Thyroid gland (tissue), 4 donors: ENCODE data around the gene LPP.

Experiments
- POLR2A ChIP-seq, 2 donors: fragments of 450-650 bp; IDR thresholded peaks; one replicate each; pipeline ENCODE4 v1.6.1; 2017; ENCODE audit warnings: antibody characterized with exemption in 2 of 2, mild to moderate bottlenecking in 2 of 2, moderate library complexity in 1 of 2
- TF ChIP-seq, protein P1 (sequence below), 6 experiments: fragments of 200-600 bp in 3 of 6; fragments of 450-650 bp in 3 of 6; sonication (generic) in 3 of 6; IDR thresholded peaks; one replicate each; pipeline ENCODE4 v1.5.1; 2016 to 2019; ENCODE audit warnings: antibody characterized with exemption in 6 of 6, mild to moderate bottlenecking in 2 of 6, inconsistent platforms in 1 of 6, moderate library complexity in 1 of 6

DNA sequence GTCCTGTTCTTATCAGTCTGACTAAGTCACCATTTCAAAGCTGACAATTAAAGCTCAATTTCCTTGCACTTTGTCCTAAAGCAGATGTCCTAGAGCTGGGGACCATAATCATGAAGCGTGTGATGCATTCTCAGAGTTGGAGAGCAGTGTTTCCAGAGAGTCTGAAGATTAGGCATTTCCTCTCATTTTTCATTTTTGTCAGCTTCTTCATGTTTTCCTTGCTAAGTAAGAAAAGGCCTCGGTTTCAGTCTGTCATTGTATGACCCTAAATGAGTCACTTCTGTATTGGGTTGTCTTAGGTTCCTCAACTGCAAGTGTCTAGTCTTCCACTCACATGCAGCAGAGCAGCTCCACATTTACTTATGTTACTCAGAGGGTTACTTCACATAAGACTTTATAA is 760.6 kb downstream of the LPP start:
- TF ChIP-seq, protein P1, sequence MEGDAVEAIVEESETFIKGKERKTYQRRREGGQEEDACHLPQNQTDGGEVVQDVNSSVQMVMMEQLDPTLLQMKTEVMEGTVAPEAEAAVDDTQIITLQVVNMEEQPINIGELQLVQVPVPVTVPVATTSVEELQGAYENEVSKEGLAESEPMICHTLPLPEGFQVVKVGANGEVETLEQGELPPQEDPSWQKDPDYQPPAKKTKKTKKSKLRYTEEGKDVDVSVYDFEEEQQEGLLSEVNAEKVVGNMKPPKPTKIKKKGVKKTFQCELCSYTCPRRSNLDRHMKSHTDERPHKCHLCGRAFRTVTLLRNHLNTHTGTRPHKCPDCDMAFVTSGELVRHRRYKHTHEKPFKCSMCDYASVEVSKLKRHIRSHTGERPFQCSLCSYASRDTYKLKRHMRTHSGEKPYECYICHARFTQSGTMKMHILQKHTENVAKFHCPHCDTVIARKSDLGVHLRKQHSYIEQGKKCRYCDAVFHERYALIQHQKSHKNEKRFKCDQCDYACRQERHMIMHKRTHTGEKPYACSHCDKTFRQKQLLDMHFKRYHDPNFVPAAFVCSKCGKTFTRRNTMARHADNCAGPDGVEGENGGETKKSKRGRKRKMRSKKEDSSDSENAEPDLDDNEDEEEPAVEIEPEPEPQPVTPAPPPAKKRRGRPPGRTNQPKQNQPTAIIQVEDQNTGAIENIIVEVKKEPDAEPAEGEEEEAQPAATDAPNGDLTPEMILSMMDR (IDR thresholded peaks at IDR 0.05): no peak
- no peak for TF ChIP-seq POLR2A (IDR thresholded peaks at IDR 0.05)
